ENCODE measurements around the gene TRPV2. TPM values are rescaled to one million over a fixed set of nuclear protein-coding genes. Genes with fewer than 3 reads are reported as not detected.

Gene TRPV2
- total RNA-seq, 1 experiment from 2014 or later, result 1.0 TPM

- Histone ChIP-seq H4K8ac (replicated peaks; ENCODE audit: insufficient read length, low read depth, low read length) (no peak overlapping the region), H3K23me2 (ENCODE audit: insufficient read length, low read depth, low read length, poor library complexity, severe bottlenecking) (peaks cover 7% of the 10 kb centered on the region), H3K14ac (ENCODE audit: insufficient read depth, low read length) (no peak overlapping the region), H3T11ph (ENCODE audit: low read length) (no peak overlapping the region), H2AK5ac (ENCODE audit: insufficient read length, low read length) (no peak overlapping the region), H3K4me1 (ENCODE audit: insufficient read depth, low read length) (0 out of 2 replicates have a peak, but pooled peaks cover 3% of the 10 kb centered on the region), H2AFZ (ENCODE audit: low read length) (no peak overlapping the region), H3K79me1 (ENCODE audit: insufficient read depth, low read depth, low read length, poor library complexity, severe bottlenecking) (peaks cover 3% of the 10 kb centered on the region), H3K79me2 (ENCODE audit: insufficient read depth, low read length) (peaks cover 7% of the 10 kb centered on the region; the same call in 1 of the 2 replicates), H4K5ac (ENCODE audit: insufficient read length, low read depth, low read length) (no peak overlapping the region), H2BK12ac (ENCODE audit: insufficient read length, low read depth, low read length) (no peak overlapping the region), H3K9me3 (ENCODE audit: control insufficient read depth, low read depth, low read length) (no peaks in the 10 kb centered on the region), H2BK120ac (ENCODE audit: low read depth, low read length, poor library complexity, severe bottlenecking) (no peak overlapping the region), H2BK5ac (ENCODE audit: insufficient read length, low read length) (no peak overlapping the region), H3K27me3 (ENCODE audit: insufficient read depth, low read length) (no peaks in the 10 kb centered on the region), H3K18ac (ENCODE audit: insufficient read length, low read depth, low read length) (peak overlapping the region; percentile 3), H3K4ac (ENCODE audit: low read depth, low read length) (no peak overlapping the region), H3K9ac (ENCODE audit: extremely low read depth, insufficient read length, low read length) (no peak overlapping the region), H4K20me1 (ENCODE audit: control insufficient read depth, insufficient read depth, insufficient read length) (no peaks in the 10 kb centered on the region), H3K23ac (ENCODE audit: insufficient read length, low read depth, low read length) (no peak overlapping the region), H3K27ac (ENCODE audit: insufficient read length, low read depth, low read length) (no peak overlapping the region), H4K91ac (ENCODE audit: insufficient read length, low read depth, low read length) (peak overlapping the region; percentile 35), H3K56ac (ENCODE audit: insufficient read length, low read depth, low read length) (no peak overlapping the region), H2BK20ac (ENCODE audit: low read depth, low read length, poor library complexity, severe bottlenecking) (no peak overlapping the region), H2BK15ac (ENCODE audit: low read depth, low read length) (no peak overlapping the region), H3K4me2 (ENCODE audit: insufficient read depth, insufficient read length, low read length) (no peak overlapping the region)
- no peak for TF ChIP-seq CTCF (conservative IDR thresholded peaks at IDR 0.05)
- no CpG with 5 or more reads among the region's 8 CpGs for WGBS (ENCODE audit: extremely low coverage, insufficient read length, low lambda C conversion rate)
- no peak overlapping the region for H3K27ac Mint-ChIP-seq
- DNase-seq, result no peak
- H3K36me3 Mint-ChIP-seq (ENCODE audit: insufficient read depth in 1 of 3, low read depth in 3 of 3), result peaks cover 24 to 29% (median 28%) of the 10 kb centered on the region in 3 experiments; a peak in 6 of 7 replicates
- H3K4me3 Mint-ChIP-seq, result no peak overlapping the region; a peak in 1 of 5 replicates
- no peaks in the 10 kb centered on the region for H3K27me3 Mint-ChIP-seq (ENCODE audit: low read depth)
- H3K4me1 Mint-ChIP-seq, result peaks cover 16 to 32% of the 10 kb centered on the region in 2 experiments
- H3K9me3 Mint-ChIP-seq, result peaks cover 2 to 3% of the 10 kb centered on the region in 2 experiments; a peak in 2 of 5 replicates
These were observed 35.7 kb upstream of the TRPV2 start for GRCh38 chr17:16379654-16380053.
